Mammary epithelial cell (primary cell): ENCODE measurements around the gene USPL1.

ENCODE experiments used
- EZH2 ChIP-seq: IDR thresholded peaks from 2 replicates; pipeline ENCODE4 v1.6.1; 2012; ENCODE audit warnings: low read length, inconsistent platforms, borderline replicate concordance
- TF ChIP-seq, protein P1 (sequence below), 2 donors: IDR thresholded peaks in 1 of 2; conservative IDR thresholded peaks in 1 of 2; 2 replicates each; pipeline ENCODE4 v1.5.1; 2011 to 2012; ENCODE audit warnings: inconsistent platforms in 2 of 2, low read length in 2 of 2, mild to moderate bottlenecking in 2 of 2, control low read depth in 1 of 2, low read depth in 1 of 2; ENCODE audit not compliant: insufficient read depth in 1 of 2; ENCODE audit errors: extremely low read depth in 1 of 2

DNA sequence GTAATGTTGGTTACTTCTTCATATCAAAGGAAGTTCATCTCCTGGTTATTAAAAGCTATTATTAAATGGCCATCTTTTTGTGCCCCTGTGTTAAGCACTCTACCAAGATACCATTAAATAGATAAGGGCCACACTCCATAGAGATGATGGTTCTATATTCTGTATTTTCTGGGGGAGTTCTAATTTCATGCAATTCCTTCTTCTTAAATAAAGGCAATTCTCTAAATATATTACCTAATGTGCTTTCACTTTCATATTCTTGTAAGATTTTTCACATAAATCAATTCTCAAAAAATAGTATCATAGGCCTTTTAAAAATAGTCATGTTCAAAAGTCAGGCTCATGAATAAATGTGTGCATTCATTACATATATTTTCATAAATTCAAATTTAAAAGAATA is 47.0 kb upstream of the USPL1 start:
- TF ChIP-seq, protein P1, sequence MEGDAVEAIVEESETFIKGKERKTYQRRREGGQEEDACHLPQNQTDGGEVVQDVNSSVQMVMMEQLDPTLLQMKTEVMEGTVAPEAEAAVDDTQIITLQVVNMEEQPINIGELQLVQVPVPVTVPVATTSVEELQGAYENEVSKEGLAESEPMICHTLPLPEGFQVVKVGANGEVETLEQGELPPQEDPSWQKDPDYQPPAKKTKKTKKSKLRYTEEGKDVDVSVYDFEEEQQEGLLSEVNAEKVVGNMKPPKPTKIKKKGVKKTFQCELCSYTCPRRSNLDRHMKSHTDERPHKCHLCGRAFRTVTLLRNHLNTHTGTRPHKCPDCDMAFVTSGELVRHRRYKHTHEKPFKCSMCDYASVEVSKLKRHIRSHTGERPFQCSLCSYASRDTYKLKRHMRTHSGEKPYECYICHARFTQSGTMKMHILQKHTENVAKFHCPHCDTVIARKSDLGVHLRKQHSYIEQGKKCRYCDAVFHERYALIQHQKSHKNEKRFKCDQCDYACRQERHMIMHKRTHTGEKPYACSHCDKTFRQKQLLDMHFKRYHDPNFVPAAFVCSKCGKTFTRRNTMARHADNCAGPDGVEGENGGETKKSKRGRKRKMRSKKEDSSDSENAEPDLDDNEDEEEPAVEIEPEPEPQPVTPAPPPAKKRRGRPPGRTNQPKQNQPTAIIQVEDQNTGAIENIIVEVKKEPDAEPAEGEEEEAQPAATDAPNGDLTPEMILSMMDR (conservative IDR thresholded peaks at IDR 0.05 in 1 of 2, IDR thresholded peaks at IDR 0.05 in 1 of 2; ENCODE audit: extremely low read depth in 1 of 2, insufficient read depth in 1 of 2, low read depth in 1 of 2, low read length in 2 of 2): no peak
- no peak for TF ChIP-seq EZH2
